Stimulated activated CD4-positive, alpha-beta T cell treated with anti-CD3 and anti-CD28 coated beads, Interleukin-4, amount 100 ng/mL, for 1 hour (primary cell): ENCODE results near the gene RYR2.
"Not testable (repeated sequence)": the region's sequence is repeated elsewhere in the genome, so short reads cannot be mapped to it uniquely, and the experiment has no call there.

Experiments used
- DNase-seq: peaks from one replicate; pipeline ENCODE4 v3.0.0-alpha.2; 2020

RYR2 gene

GRCh38 chr1:237281481-237281880, 239.5 kb downstream of the RYR2 start:
- DNase-seq: no peak

- no peak for DNase-seq
Observed at GRCh38 chr1:237282208-237282783, 240.3 kb downstream of the RYR2 start.

- no peak for DNase-seq
Observed at GRCh38 chr1:237287876-237288521, 246.0 kb downstream of the RYR2 start.

- DNase-seq: no peak
Observed at GRCh38 chr1:237293804-237294203, 251.8 kb downstream of the RYR2 start.

- no peak for DNase-seq
Observed at GRCh38 chr1:237296861-237297260, 254.9 kb downstream of the RYR2 start.

- no peak for DNase-seq
Observed at GRCh38 chr1:237300642-237301041, 258.7 kb downstream of the RYR2 start.

GRCh38 chr1:237303929-237304328, 261.9 kb downstream of the RYR2 start:
- no peak for DNase-seq

- no peak for DNase-seq
Observed at GRCh38 chr1:237306726-237307125, 264.7 kb downstream of the RYR2 start.

GRCh38 chr1:237309595-237310118, 267.7 kb downstream of the RYR2 start:
- no peak for DNase-seq

- no peak for DNase-seq
Observed at GRCh38 chr1:237316352-237316751, 274.4 kb downstream of the RYR2 start.

GRCh38 chr1:237318748-237319147, 276.8 kb downstream of the RYR2 start:
- DNase-seq: no peak

GRCh38 chr1:237320890-237321289, 278.9 kb downstream of the RYR2 start:
- no peak for DNase-seq

GRCh38 chr1:237324226-237324625, 282.2 kb downstream of the RYR2 start:
- DNase-seq: no peak

GRCh38 chr1:237327061-237327460, 285.1 kb downstream of the RYR2 start:
- no peak for DNase-seq

- no peak for DNase-seq
Observed at GRCh38 chr1:237340892-237341291, 298.9 kb downstream of the RYR2 start.

GRCh38 chr1:237341391-237341790, 299.4 kb downstream of the RYR2 start:
- DNase-seq: no peak

- no peak for DNase-seq
Observed at GRCh38 chr1:237342730-237343129, 300.7 kb downstream of the RYR2 start.

- no peak for DNase-seq
Observed at GRCh38 chr1:237352747-237353146, 310.8 kb downstream of the RYR2 start.

- no peak for DNase-seq
Observed at GRCh38 chr1:237353918-237354317, 311.9 kb downstream of the RYR2 start.

GRCh38 chr1:237355022-237355421, 313.0 kb downstream of the RYR2 start:
- DNase-seq: no peak

- DNase-seq: no peak
Observed at GRCh38 chr1:237358555-237358954, 316.6 kb downstream of the RYR2 start.

GRCh38 chr1:237367758-237368157, 325.8 kb downstream of the RYR2 start:
- no peak for DNase-seq

- not testable (repeated sequence) for DNase-seq
Observed at GRCh38 chr1:237371477-237371876, 329.5 kb downstream of the RYR2 start.

GRCh38 chr1:237383791-237384190, 341.8 kb downstream of the RYR2 start:
- no peak for DNase-seq

- no peak for DNase-seq
Observed at GRCh38 chr1:237384213-237384612, 342.2 kb downstream of the RYR2 start.
